ENCODE results near the gene LGALS7B.
"Not testable (repeated sequence)": the region's sequence is repeated elsewhere in the genome, so short reads cannot be mapped to it uniquely, and the experiment has no call there.

LGALS7B gene

DNA sequence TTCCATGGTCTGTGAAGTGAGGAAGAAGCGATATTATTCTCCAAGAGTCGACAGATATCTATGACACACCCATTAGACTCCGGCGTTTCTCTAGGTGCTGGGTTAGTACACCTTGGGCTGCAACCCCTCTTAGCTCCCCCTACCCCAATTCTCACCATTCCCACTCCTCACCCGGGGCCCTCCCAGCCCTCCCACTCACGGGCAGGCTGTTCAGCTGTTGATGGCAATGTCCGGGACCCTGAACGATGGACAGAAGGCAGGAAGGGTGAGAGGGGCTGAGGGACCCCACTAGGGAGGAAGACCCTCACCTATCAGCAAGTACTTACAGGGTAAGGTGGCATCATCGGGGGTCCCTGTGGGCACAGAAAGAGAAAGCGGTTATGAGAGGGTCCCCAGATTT lies 14.5 kb downstream of the LGALS7B start:
- Histone ChIP-seq H3K9me3 (ENCODE audit: low read length) (no peaks in the 10 kb centered on the region), H3K36me3 (ENCODE audit: insufficient read depth, low read length) (no peaks in the 10 kb centered on the region), H3K9me2 (ENCODE audit: low read depth, low read length) (no peaks in the 10 kb centered on the region), H3F3A (ENCODE audit: insufficient read depth, low read length) (no peaks in the 10 kb centered on the region), H3K4me1 (ENCODE audit: insufficient read depth, low read length, severe bottlenecking) (no peaks in the 10 kb centered on the region), H3K79me2 (ENCODE audit: insufficient read depth, low read length) (no peaks in the 10 kb centered on the region), H3K4me3 (ENCODE audit: low read depth, low read length, poor library complexity, severe bottlenecking) (no peak overlapping the region), H3K27ac (ENCODE audit: low read depth, low read length, poor library complexity, severe bottlenecking) (no peak overlapping the region), H3K27me3 (ENCODE audit: insufficient read depth, low read length) (no peaks in the 10 kb centered on the region), H4K20me1 (ENCODE audit: insufficient read depth, low read length) (no peaks in the 10 kb centered on the region), H2AFZ (ENCODE audit: low read length) (no peak overlapping the region), H3K9ac (ENCODE audit: low read length) (no peak overlapping the region), H3K4me2 (ENCODE audit: low read length) (no peak overlapping the region)
- TF ChIP-seq, protein P1, sequence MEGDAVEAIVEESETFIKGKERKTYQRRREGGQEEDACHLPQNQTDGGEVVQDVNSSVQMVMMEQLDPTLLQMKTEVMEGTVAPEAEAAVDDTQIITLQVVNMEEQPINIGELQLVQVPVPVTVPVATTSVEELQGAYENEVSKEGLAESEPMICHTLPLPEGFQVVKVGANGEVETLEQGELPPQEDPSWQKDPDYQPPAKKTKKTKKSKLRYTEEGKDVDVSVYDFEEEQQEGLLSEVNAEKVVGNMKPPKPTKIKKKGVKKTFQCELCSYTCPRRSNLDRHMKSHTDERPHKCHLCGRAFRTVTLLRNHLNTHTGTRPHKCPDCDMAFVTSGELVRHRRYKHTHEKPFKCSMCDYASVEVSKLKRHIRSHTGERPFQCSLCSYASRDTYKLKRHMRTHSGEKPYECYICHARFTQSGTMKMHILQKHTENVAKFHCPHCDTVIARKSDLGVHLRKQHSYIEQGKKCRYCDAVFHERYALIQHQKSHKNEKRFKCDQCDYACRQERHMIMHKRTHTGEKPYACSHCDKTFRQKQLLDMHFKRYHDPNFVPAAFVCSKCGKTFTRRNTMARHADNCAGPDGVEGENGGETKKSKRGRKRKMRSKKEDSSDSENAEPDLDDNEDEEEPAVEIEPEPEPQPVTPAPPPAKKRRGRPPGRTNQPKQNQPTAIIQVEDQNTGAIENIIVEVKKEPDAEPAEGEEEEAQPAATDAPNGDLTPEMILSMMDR (IDR thresholded peaks at IDR 0.05; ENCODE audit: low read length) = no peak
- no peak for TF ChIP-seq EZH2 (IDR thresholded peaks at IDR 0.05; ENCODE audit: borderline replicate concordance, low read length)

DNA sequence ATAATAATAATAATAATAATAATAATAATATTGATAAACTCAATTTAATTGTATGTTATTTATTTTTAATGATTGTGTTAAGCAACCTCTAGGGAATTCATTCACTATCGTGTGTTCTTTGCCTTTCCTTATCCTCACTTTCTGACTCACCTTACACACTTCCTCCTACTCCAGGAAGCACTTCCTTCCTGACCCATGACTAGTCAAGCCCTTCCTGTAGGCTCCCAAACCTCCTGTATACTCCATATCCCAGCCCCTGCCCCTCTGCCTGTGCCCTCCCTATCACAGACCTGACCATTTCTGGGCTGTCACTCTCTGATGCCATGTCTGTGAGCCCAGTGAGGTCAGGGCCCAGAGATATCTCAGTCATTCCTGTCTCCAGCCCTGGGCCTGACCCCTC lies 16.2 kb downstream of the LGALS7B start:
- no peaks in the 10 kb centered on the region for H3K27me3 ChIP-seq (ENCODE audit: insufficient read depth, low read length)
- H3K4me2 ChIP-seq (ENCODE audit: low read length) = no peak overlapping the region
- H3K27ac ChIP-seq (ENCODE audit: low read depth, low read length, poor library complexity, severe bottlenecking) = no peak overlapping the region
- TF ChIP-seq EZH2 (IDR thresholded peaks at IDR 0.05; ENCODE audit: borderline replicate concordance, low read length) = no peak
- TF ChIP-seq, protein P1 (IDR thresholded peaks at IDR 0.05; ENCODE audit: low read length) = no peak
- H4K20me1 ChIP-seq (ENCODE audit: insufficient read depth, low read length) = no peaks in the 10 kb centered on the region
- H3K9me3 ChIP-seq (ENCODE audit: low read length) = no peaks in the 10 kb centered on the region
- no peak overlapping the region for H2AFZ ChIP-seq (ENCODE audit: low read length)
- no peaks in the 10 kb centered on the region for H3K4me1 ChIP-seq (ENCODE audit: insufficient read depth, low read length, severe bottlenecking)
- no peak overlapping the region for H3K9ac ChIP-seq (ENCODE audit: low read length)
- no peaks in the 10 kb centered on the region for H3K36me3 ChIP-seq (ENCODE audit: insufficient read depth, low read length)
- H3K4me3 ChIP-seq (ENCODE audit: low read depth, low read length, poor library complexity, severe bottlenecking) = no peak overlapping the region
- H3K9me2 ChIP-seq (ENCODE audit: low read depth, low read length) = no peaks in the 10 kb centered on the region
- no peaks in the 10 kb centered on the region for H3K79me2 ChIP-seq (ENCODE audit: insufficient read depth, low read length)
- H3F3A ChIP-seq (ENCODE audit: insufficient read depth, low read length) = no peaks in the 10 kb centered on the region

DNA sequence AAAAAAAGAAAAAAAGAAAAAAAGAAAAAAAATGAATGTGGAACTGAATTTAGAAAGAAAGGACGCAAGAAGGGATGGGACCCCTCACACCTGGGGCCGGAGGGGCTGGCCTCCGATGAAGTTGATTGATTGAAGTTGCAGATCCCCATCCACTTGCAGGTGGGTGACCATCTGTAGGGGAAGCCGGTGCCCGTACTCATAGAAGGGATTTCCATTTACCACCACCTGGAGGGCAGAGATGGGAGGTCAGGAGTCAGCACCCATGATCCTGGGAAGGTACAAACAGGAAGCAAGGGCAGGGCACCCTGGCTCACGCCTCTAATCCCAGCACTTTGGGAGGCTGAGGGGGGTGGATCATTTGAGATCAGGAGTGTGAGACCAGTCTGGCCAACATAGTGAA lies 17.4 kb downstream of the LGALS7B start:
- H3K36me3 ChIP-seq (ENCODE audit: insufficient read depth, low read length) = no peaks in the 10 kb centered on the region
- H4K20me1 ChIP-seq (ENCODE audit: insufficient read depth, low read length) = no peaks in the 10 kb centered on the region
- H3K27ac ChIP-seq (ENCODE audit: low read depth, low read length, poor library complexity, severe bottlenecking) = no peak overlapping the region
- H2AFZ ChIP-seq (ENCODE audit: low read length) = no peak overlapping the region
- no peaks in the 10 kb centered on the region for H3K27me3 ChIP-seq (ENCODE audit: insufficient read depth, low read length)
- TF ChIP-seq, protein P1 (IDR thresholded peaks at IDR 0.05; ENCODE audit: low read length) = no peak
- TF ChIP-seq EZH2 (IDR thresholded peaks at IDR 0.05; ENCODE audit: borderline replicate concordance, low read length) = no peak
- H3K4me2 ChIP-seq (ENCODE audit: low read length) = no peak overlapping the region
- no peak overlapping the region for H3K4me3 ChIP-seq (ENCODE audit: low read depth, low read length, poor library complexity, severe bottlenecking)
- H3K79me2 ChIP-seq (ENCODE audit: insufficient read depth, low read length) = no peaks in the 10 kb centered on the region
- H3F3A ChIP-seq (ENCODE audit: insufficient read depth, low read length) = no peaks in the 10 kb centered on the region
- no peaks in the 10 kb centered on the region for H3K4me1 ChIP-seq (ENCODE audit: insufficient read depth, low read length, severe bottlenecking)
- no peaks in the 10 kb centered on the region for H3K9me2 ChIP-seq (ENCODE audit: low read depth, low read length)
- H3K9ac ChIP-seq (ENCODE audit: low read length) = no peak overlapping the region
- no peaks in the 10 kb centered on the region for H3K9me3 ChIP-seq (ENCODE audit: low read length)

DNA sequence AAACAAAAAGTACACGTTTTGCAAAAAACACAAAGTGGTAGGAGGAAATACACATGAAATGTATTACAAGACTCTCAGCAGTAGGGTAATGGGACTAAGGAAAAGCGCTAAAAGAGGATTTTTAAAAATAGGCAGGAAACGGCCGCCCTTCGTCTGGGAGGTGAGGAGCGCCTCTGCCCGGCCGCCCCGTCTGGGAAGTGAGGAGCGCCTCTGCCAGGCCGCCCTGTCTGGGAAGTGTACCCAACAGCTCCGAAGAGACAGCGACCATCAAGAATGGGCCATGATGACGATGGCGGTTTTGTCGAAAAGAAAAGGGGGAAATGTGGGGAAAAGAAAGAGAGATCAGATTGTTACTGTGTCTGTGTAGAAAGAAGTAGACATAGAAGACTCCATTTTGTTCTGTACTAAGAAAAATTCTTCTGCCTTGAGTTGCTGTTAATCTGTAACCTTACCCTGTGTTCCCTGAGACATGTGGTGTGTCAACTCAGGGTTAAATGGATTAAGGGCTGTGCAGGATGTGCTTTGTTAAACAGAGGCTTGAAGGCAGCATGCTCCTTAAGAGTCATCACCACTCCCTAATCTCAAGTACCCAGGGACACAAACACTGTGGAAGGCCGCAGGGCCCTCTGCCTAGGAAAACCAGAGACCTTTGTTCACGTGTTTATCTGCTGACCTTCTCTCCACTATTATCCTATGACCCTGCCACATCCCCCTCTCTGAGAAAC lies 18.5 kb downstream of the LGALS7B start:
- not testable (repeated sequence) for H3K9me3 ChIP-seq (ENCODE audit: low read length); H3K4me1 ChIP-seq (ENCODE audit: insufficient read depth, low read length, severe bottlenecking); H3K36me3 ChIP-seq (ENCODE audit: insufficient read depth, low read length); H3K4me2 ChIP-seq (ENCODE audit: low read length); H2AFZ ChIP-seq (ENCODE audit: low read length); H3K4me3 ChIP-seq (ENCODE audit: low read depth, low read length, poor library complexity, severe bottlenecking); H3K27me3 ChIP-seq (ENCODE audit: insufficient read depth, low read length); H3F3A ChIP-seq (ENCODE audit: insufficient read depth, low read length); H3K79me2 ChIP-seq (ENCODE audit: insufficient read depth, low read length); H3K9ac ChIP-seq (ENCODE audit: low read length); H3K9me2 ChIP-seq (ENCODE audit: low read depth, low read length); H4K20me1 ChIP-seq (ENCODE audit: insufficient read depth, low read length); H3K27ac ChIP-seq (ENCODE audit: low read depth, low read length, poor library complexity, severe bottlenecking)

Data from OCI-LY1 (cell line).